Neutrophil (primary cell): ENCODE results near the gene TACR2.

Source experiments
- H3K27ac ChIP-seq: fragments of 200-600 bp; sonication (generic); 2 replicates; pipeline ENCODE4 v1.5.1; 2016; ENCODE audit warnings: mild to moderate bottlenecking, moderate library complexity
- H3K27me3 ChIP-seq: fragments of 200-600 bp; sonication (generic); 2 replicates; pipeline ENCODE4 v1.6.0; 2016; ENCODE audit warnings: mild to moderate bottlenecking
- H3K36me3 ChIP-seq: fragments of 200-600 bp; sonication (generic); 2 replicates; pipeline ENCODE4 v1.5.1; 2017
- H3K4me1 ChIP-seq, 2 experiments: fragments of 200-600 bp in 1 of 2; sonication (generic) in 1 of 2; 1 replicate in 1 of 2; 2 replicates in 1 of 2; pipeline versions ENCODE4 v1.5.1 to v1.6.1; 2013 to 2016; ENCODE audit warnings: low read depth in 1 of 2, low read length in 1 of 2, mild to moderate bottlenecking in 1 of 2, moderate library complexity in 1 of 2; ENCODE audit not compliant: control insufficient read depth in 1 of 2, insufficient read depth in 1 of 2
- H3K4me3 ChIP-seq, 2 experiments: fragments of 200-600 bp in 1 of 2; sonication (generic) in 1 of 2; 1 replicate in 1 of 2; 2 replicates in 1 of 2; pipeline ENCODE4 v1.5.1; 2013 to 2016; ENCODE audit warnings: low read depth in 1 of 2, low read length in 1 of 2, mild to moderate bottlenecking in 1 of 2, moderate library complexity in 1 of 2
- H3K9me3 ChIP-seq: fragments of 200-600 bp; sonication (generic); 2 replicates; pipeline ENCODE4 v1.5.1; 2016
- CTCF ChIP-seq: fragments of 200-600 bp; sonication (generic); IDR thresholded peaks from 2 replicates; pipeline ENCODE4 v1.5.1; 2016; ENCODE audit warnings: antibody characterized with exemption

The TACR2 gene

GRCh38 chr10:69411476-69411875 is 5.2 kb downstream of the TACR2 start:
- Histone ChIP-seq H3K4me1 (peaks cover 27 to 43% of the 10 kb centered on the region in 2 experiments), H3K4me3 (no peak overlapping the region), H3K27ac (no peak overlapping the region), H3K9me3 (no peaks in the 10 kb centered on the region), H3K36me3 (no peaks in the 10 kb centered on the region), H3K27me3 (peaks cover 22% of the 10 kb centered on the region)
- TF ChIP-seq CTCF, result no peak

- no peak overlapping the region for H3K4me3 ChIP-seq
These were observed 6.2 kb downstream of the TACR2 start for GRCh38 chr10:69410487-69410886.

GRCh38 chr10:69409968-69410367 is 6.8 kb downstream of the TACR2 start:
- TF ChIP-seq CTCF, result no peak
- H3K27ac ChIP-seq, result peak overlapping the region; percentile 15
- H3K9me3 ChIP-seq, result no peaks in the 10 kb centered on the region
- H3K36me3 ChIP-seq, result peaks cover 6% of the 10 kb centered on the region
- peaks cover 27 to 43% of the 10 kb centered on the region in 2 experiments for H3K4me1 ChIP-seq
- H3K27me3 ChIP-seq, result peaks cover 22% of the 10 kb centered on the region
- no peak overlapping the region for H3K4me3 ChIP-seq

More at GRCh38 chr10:69410487-69410886, 6.2 kb downstream of the TACR2 start:
- Histone ChIP-seq H3K4me1 (peaks cover 27 to 43% of the 10 kb centered on the region in 2 experiments), H3K36me3 (peaks cover 2% of the 10 kb centered on the region), H3K9me3 (no peaks in the 10 kb centered on the region), H3K27me3 (peaks cover 22% of the 10 kb centered on the region), H3K27ac (no peak overlapping the region)
- TF ChIP-seq CTCF, result no peak

- Histone ChIP-seq H3K36me3 (peaks cover 14% of the 10 kb centered on the region), H3K27ac (peak overlapping the region; percentile 75), H3K27me3 (peaks cover 22% of the 10 kb centered on the region), H3K4me1 (peaks cover 27 to 43% of the 10 kb centered on the region in 2 experiments), H3K4me3 (peak overlapping the region; percentile 50 to 64), H3K9me3 (no peaks in the 10 kb centered on the region)
- no peak for TF ChIP-seq CTCF
These were observed 7.6 kb downstream of the TACR2 start for GRCh38 chr10:69409176-69409495.

- TF ChIP-seq CTCF, result peak; percentile 99
These were observed 8.2 kb downstream of the TACR2 start for GRCh38 chr10:69408318-69409175.

More at GRCh38 chr10:69408318-69409175, 8.2 kb downstream of the TACR2 start:
- peak overlapping the region; percentile 75 for H3K27ac ChIP-seq
- no peaks in the 10 kb centered on the region for H3K9me3 ChIP-seq
- peaks cover 27 to 43% of the 10 kb centered on the region in 2 experiments for H3K4me1 ChIP-seq
- peak overlapping the region; percentile 54 to 64 for H3K4me3 ChIP-seq
- H3K27me3 ChIP-seq, result peaks cover 20% of the 10 kb centered on the region
- H3K36me3 ChIP-seq, result peaks cover 14% of the 10 kb centered on the region
